HFF-Myc (cell line): ENCODE measurements around the gene PRKCA.

ENCODE experiments used
- DNase-seq: peaks from one replicate; pipeline ENCODE4 v3.0.0-alpha.2; 2011; ENCODE audit warnings: low read depth; ENCODE audit errors: extremely low read depth
- H3K4me3 ChIP-seq: replicated peaks from 2 replicates; pipeline ENCODE4 v1.5.1; 2011; ENCODE audit warnings: low read depth, mild to moderate bottlenecking, control low read depth, low read length
- TF ChIP-seq, protein P1 (sequence below): IDR thresholded peaks from 2 replicates; pipeline ENCODE4 v1.5.1; 2012; ENCODE audit warnings: mild to moderate bottlenecking, low read depth, low read length, control low read depth; ENCODE audit errors: missing control alignments

The PRKCA gene

DNA sequence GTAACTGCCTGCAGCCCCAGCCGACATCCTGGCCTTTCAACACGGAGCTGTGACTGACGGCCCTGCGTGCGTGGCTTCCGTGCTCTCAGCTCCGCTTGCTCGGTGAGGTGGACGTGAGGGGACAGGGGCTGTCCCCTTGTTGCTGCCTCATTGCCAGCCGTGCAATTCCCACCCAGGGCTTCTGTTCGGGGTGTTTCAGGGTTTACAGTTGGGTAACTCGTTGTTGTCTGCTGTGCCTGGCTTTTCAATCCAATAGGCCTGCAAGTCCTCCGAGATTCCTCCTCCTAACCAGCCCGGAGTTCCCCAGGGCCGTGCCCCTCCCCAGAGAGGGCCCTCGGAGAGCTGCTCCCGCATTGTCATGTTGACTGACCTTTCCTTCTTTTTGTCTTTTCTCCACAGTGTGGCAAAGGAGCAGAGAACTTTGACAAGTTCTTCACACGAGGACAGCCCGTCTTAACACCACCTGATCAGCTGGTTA lies 501.1 kb downstream of the PRKCA start:
- H3K4me3 ChIP-seq: no peak overlapping the region
- no peak for DNase-seq
- TF ChIP-seq, protein P1, sequence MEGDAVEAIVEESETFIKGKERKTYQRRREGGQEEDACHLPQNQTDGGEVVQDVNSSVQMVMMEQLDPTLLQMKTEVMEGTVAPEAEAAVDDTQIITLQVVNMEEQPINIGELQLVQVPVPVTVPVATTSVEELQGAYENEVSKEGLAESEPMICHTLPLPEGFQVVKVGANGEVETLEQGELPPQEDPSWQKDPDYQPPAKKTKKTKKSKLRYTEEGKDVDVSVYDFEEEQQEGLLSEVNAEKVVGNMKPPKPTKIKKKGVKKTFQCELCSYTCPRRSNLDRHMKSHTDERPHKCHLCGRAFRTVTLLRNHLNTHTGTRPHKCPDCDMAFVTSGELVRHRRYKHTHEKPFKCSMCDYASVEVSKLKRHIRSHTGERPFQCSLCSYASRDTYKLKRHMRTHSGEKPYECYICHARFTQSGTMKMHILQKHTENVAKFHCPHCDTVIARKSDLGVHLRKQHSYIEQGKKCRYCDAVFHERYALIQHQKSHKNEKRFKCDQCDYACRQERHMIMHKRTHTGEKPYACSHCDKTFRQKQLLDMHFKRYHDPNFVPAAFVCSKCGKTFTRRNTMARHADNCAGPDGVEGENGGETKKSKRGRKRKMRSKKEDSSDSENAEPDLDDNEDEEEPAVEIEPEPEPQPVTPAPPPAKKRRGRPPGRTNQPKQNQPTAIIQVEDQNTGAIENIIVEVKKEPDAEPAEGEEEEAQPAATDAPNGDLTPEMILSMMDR: no peak

GRCh38 chr17:66805567-66805966 lies 503.2 kb downstream of the PRKCA start:
- H3K4me3 ChIP-seq: no peak overlapping the region
- no peak for DNase-seq
- TF ChIP-seq, protein P1: no peak

GRCh38 chr17:66807182-66807581 lies 504.8 kb downstream of the PRKCA start:
- no peak overlapping the region for H3K4me3 ChIP-seq
- TF ChIP-seq, protein P1: no peak
- DNase-seq: no peak

- TF ChIP-seq, protein P1: no peak
- DNase-seq: no peak
These were observed 507.0 kb downstream of the PRKCA start for GRCh38 chr17:66809408-66809807.

DNA sequence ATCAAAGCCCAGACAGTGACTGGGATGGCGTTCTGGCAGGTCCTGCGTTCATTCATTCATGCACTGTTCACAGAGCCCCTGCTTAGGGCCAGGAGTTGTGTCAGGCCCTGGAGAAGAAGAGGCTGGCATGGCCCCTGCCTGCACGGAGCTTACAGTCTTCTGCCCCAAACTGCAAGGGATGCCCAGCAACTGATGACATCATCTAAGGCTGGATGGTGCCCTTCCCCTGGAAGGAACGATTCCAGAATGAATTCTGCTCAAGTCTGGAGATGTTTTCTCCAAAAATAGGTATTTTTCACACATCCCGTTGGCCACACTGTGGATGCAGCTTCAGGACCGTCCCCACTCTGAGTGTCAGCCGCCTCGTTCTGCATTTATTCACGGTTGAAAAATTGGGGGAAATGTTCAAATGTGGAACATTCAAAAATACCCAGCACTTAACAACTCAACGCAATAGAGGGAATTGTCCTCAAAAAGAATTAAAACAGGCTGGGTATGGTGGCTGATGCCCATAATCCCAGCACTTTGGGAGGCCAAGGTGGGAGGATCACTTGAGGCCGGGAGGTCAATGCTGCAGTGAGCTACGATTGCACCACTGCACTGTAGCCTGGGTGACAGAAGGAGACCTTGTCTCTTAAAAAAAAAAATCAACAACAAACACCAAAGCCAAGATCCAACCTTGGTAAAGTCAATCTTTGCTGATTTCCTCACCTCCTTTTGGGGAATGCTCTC lies 508.7 kb downstream of the PRKCA start:
- no peak for DNase-seq
- TF ChIP-seq, protein P1: no peak
- H3K4me3 ChIP-seq: no peak overlapping the region

More at GRCh38 chr17:66809408-66809807, 507.0 kb downstream of the PRKCA start:
- no peak overlapping the region for H3K4me3 ChIP-seq

- DNase-seq: no peak
- TF ChIP-seq, protein P1: no peak
- H3K4me3 ChIP-seq: no peak overlapping the region
These were observed 509.3 kb downstream of the PRKCA start for GRCh38 chr17:66811683-66812054.
